SK-N-SH (cell line): ENCODE data around the gene MEIKIN.

ENCODE experiments used
- CTCF ChIP-seq: fragments of 200-600 bp; sonication (generic); IDR thresholded peaks from 2 replicates; pipeline ENCODE4 v1.6.1; 2017; ENCODE audit warnings: antibody characterized with exemption, mild to moderate bottlenecking, moderate library complexity
- ELF1 ChIP-seq: IDR thresholded peaks from 2 replicates; pipeline ENCODE4 v1.4.0; 2012
- NFIC ChIP-seq: IDR thresholded peaks from 2 replicates; pipeline ENCODE4 v1.4.0; 2012; ENCODE audit warnings: borderline replicate concordance
- POLR2AphosphoS5 ChIP-seq: IDR thresholded peaks from 2 replicates; pipeline ENCODE4 v1.6.1; 2012; ENCODE audit warnings: low read depth, low read length
- TAF1 ChIP-seq: IDR thresholded peaks from 2 replicates; pipeline ENCODE4 v1.6.1; 2012; ENCODE audit warnings: low read depth, mild to moderate bottlenecking, low read length, moderate library complexity, borderline replicate concordance

- no peak for TF ChIP-seq TAF1
- no peak for TF ChIP-seq CTCF
- TF ChIP-seq ELF1: no peak
- TF ChIP-seq POLR2AphosphoS5: no peak
- no peak for TF ChIP-seq NFIC
Observed at GRCh38 chr5:131795879-131796792, 149.3 kb downstream of the MEIKIN start.
